AG09309 (cell line): ENCODE results near the gene PCSK2.

Experiments used
- DNase-seq: peaks from one replicate; pipeline ENCODE4 v3.0.0-alpha.2; 2010; ENCODE audit warnings: low read depth
- H3K4me3 ChIP-seq: 2 replicates; pipeline ENCODE4 v1.5.1; 2011; ENCODE audit warnings: mild to moderate bottlenecking, low read depth, low read length, moderate library complexity; ENCODE audit not compliant: control insufficient read depth
- TF ChIP-seq, protein P1 (sequence below): IDR thresholded peaks from 2 replicates; pipeline ENCODE4 v1.5.1; 2011; ENCODE audit warnings: mild to moderate bottlenecking, low read depth, low read length, inconsistent platforms; ENCODE audit not compliant: insufficient read depth, control insufficient read depth; ENCODE audit errors: missing control alignments

The PCSK2 gene

DNA sequence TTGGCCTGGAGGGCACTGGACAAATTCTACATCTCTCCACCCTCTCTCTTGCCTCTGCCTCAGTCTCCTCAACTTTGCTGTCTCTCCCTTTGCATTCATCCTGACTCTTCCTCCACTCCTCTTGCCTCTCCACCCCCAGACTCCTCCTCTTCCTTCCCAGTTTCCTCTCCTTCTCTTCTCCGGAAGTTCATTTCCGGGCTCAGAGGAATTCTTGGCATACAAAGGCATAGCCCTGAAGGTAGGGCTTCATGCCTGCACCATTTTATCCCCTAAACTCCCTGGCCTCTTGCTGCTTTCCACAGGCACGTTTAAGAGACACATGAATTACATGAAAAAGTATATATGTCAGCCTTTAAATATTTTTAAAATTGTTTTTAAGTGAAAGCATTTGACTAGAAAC lies 293.7 kb downstream of the PCSK2 start:
- no peak for DNase-seq
- H3K4me3 ChIP-seq = no peak overlapping the region
- TF ChIP-seq, protein P1, sequence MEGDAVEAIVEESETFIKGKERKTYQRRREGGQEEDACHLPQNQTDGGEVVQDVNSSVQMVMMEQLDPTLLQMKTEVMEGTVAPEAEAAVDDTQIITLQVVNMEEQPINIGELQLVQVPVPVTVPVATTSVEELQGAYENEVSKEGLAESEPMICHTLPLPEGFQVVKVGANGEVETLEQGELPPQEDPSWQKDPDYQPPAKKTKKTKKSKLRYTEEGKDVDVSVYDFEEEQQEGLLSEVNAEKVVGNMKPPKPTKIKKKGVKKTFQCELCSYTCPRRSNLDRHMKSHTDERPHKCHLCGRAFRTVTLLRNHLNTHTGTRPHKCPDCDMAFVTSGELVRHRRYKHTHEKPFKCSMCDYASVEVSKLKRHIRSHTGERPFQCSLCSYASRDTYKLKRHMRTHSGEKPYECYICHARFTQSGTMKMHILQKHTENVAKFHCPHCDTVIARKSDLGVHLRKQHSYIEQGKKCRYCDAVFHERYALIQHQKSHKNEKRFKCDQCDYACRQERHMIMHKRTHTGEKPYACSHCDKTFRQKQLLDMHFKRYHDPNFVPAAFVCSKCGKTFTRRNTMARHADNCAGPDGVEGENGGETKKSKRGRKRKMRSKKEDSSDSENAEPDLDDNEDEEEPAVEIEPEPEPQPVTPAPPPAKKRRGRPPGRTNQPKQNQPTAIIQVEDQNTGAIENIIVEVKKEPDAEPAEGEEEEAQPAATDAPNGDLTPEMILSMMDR = no peak

DNA sequence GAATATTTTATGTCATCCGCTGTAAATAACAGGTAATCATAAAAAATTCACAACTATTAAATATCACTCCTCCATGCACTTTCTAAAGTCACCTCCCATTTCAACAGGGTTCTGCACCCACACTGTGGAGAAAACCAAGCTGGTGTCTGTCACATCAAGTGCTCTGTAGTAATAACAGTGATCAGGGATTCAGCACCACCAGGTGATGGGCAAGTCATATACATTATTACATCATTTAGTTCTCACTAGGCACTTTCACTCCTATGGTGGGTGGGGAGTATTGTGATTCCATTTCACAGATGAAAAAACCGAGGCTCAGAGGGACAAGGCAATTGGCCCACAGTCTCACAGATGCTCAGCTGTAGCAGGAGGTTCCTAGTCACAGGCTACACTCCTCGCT lies 295.7 kb downstream of the PCSK2 start:
- no peak overlapping the region for H3K4me3 ChIP-seq
- no peak for DNase-seq
- TF ChIP-seq, protein P1 = no peak

DNA sequence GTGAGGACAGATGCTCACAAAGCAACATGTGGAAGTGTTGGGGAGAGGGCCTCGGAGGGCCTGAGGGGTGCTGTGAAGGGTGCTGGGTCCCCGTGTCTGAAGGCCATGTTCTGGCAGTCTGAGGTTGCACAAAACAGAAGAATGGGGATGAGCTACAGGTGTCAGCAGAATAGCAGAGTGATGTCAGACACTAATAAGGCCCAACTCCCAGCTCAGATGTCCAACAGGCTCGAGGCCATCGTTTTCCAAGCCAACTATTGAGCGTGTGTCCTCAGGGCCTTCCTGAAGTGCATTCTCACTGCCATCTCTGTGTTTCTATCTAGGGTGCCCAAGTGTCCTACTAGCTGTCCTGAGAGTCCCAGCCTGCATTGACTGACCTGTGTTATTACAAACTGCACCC lies 296.5 kb downstream of the PCSK2 start:
- no peak overlapping the region for H3K4me3 ChIP-seq
- TF ChIP-seq, protein P1 = no peak
- DNase-seq = no peak

DNA sequence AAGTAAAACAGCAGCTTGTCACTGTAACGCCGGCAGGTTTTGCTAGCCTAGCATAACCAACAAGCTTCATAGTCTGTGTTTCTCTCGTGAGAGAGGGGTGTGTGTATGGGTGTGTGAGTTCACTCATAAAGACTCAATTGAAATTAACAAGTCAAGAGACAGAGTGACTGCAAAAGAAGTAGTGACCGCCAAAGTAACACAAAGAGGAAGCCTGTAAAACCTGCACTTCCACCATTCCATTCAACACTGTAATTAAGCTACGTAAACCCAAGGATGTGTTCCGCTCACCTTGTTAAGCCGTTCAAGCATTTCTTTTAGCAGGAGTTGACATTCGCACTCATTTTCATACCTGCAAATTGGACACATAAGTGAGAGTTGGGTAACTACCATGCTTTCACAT lies 297.7 kb downstream of the PCSK2 start:
- H3K4me3 ChIP-seq = no peak overlapping the region
- TF ChIP-seq, protein P1 = no peak
- no peak for DNase-seq

DNA sequence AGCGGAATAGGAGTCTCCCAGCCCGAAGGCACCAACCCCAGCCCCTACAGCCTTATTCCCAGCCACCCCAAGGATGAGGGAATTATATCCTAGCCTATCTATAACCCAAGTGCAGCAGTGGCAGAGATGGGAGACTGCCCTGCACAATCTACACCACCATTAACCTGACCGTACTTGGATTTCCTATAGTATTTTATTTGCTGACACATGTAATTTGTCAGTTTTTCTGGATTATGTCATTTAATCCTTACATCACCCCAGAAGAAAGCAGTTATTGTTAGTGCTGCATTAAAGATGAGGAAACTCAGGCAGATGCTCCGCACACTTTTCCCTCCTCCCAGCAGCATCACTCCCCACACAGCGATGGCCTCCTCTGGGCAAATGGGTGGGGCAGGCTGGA lies 298.3 kb downstream of the PCSK2 start:
- DNase-seq = no peak
- H3K4me3 ChIP-seq = no peak overlapping the region
- TF ChIP-seq, protein P1 = no peak

DNA sequence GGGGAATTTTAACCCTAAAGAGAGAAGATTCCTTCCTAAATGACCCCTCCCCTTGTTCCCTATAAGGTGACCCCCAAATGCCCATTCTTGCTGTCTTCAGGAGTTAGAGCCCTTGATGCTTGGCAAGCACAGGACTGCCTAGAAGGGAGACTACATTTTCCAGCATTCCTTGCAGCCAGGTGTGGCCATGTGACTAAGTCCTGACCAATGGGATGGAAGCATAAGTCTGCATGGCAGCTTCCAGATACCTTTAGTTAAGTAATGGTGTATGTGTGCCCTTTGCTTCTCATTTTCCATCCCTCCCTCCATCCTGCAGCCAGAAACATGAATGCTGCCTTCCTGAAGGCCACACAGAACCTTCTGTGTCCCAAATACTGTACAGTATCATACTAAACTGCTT lies 298.8 kb downstream of the PCSK2 start:
- TF ChIP-seq, protein P1 = no peak
- DNase-seq = no peak

DNA sequence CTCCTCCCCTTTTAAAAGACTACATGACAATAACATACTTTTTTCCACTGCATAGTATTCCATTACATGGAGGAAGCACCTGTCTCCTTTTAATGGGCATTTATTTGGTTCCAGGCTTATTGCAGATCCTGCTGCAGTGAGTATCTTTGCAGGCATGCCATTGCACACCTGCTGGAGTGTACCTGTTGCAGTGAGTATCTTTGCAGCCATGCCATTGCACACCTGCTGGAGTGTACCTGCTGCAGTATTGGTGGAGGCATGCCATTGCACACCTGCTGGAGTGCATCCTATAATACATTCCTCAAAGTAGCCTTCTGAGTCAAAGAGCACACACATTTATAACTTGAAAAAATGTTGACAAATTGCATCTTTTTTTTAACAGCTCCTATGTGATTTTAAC lies 302.7 kb downstream of the PCSK2 start:
- no peak for DNase-seq
- TF ChIP-seq, protein P1 = no peak
- no peak overlapping the region for H3K4me3 ChIP-seq

More for the DNA sequence above, 298.8 kb downstream of the PCSK2 start:
- no peak overlapping the region for H3K4me3 ChIP-seq
